Left renal cortex interstitium (tissue), 4 donors: ENCODE data around the gene DPEP2NB. TPM values are rescaled to one million over a fixed set of nuclear protein-coding genes. Genes with fewer than 3 reads are reported as not detected.
"Not testable (repeated sequence)": the region's sequence is repeated elsewhere in the genome, so short reads cannot be mapped to it uniquely, and the experiment has no call there.

Source experiments
- DNase-seq, 4 donors: peaks; one replicate each; pipeline ENCODE4 v3.0.0-alpha.2; 2013; ENCODE audit warnings: low read depth in 4 of 4, low spot score in 2 of 4, missing footprints in 1 of 4
- polyA plus RNA-seq, 4 donors: library from polyadenylated mRNA; unstranded; fragments of 120-200 nt; gene quantifications; one replicate each; pipeline ENCODE4 v1.2.1, GENCODE V29; 2013; ENCODE audit not compliant: insufficient read length in 4 of 4

Gene DPEP2NB
- polyA plus RNA-seq, 4 donors: not detected

DNA sequence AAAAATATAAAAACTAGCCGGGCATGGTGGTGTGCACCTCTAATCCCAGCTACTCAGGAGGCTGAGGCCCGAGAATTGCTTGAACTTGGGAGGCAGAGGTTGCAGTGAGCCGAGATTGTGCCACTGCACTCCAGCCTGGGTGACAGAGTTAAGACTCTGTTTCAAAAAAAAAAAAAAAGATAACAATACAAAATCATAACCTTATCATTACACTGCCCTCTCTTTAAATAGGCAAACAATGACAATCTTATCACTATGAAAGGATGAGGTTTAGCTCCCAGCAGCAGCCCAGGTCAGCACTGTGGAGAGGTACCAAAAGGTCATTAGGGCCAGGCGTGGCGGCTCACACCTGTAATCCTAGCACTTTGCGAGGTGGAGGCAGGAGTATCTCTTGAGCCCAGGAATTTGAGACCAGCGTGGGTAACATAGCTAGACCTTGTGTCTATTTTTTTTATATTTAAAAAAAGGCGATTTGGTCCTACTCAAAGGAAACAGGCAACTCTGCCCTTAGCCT lies 3.5 kb upstream of the DPEP2NB start:
- no peak for DNase-seq

DNA sequence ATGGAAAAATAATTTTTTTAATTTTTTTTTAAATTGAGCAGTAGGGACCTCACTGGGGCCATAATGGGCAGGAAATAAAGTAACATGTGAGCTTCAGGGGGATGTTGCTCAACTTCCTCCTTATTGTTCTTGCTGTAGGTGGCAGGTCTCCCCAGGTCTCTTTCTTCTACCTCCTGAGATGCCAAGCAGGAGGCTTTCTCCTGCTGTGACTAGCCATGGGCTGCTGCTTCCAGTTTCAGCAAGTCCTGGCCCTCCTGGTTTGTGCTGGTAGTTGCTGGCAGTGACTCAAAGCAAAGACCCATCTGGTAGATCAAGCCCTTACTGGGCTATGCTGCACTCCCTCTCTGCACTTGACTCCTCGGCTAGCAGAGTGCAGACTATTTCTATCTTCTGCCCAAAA lies 2.3 kb downstream of the DPEP2NB start:
- no peak for DNase-seq

DNA sequence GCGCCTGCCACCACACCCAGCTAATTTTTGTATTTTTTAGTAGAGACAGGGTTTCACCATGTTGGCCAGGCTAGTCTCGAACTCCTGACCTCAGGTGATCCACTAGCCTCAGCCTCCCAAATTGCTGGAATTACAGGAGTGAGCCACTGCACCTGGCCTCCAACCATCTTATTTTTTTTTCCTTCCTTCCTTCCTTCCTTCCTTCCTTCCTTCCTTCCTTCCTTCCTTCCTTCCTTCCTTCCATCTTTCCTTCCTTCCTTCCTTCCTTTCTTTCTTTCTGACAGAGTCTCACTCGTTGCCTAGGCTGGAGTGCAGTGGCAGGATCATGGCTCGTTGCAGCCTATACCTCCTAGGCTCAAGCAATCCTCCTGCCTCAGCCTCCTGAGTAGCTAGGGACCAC lies 5.8 kb downstream of the DPEP2NB start:
- not testable (repeated sequence) for DNase-seq

DNA sequence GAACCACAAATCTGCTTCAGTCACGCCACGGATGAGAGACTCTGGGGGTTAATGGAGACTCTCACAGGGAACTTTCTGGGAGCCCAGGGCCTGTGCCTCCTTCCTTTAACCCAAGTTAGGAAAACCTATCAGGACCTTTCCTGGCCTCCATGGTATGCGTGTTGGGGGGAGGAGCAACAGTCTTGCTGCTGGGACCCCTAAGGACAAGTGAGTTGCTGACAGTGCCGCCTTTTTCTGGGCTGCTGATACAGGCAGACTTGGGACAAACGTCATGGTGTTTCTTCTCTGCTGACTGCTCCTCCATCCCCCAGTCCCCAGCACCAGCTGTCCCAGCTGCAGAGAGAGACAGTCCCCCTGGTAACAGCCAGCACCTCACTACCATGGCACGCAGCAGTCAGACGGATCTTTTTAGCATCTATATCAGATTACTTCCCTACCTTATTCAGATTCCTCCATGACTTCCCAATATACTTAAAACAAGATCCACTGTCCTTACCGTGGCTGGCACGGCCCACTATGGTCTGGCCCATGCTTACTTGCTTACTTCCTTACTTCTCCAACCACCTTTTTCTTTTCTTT lies 6.5 kb downstream of the DPEP2NB start:
- no peak for DNase-seq

DNA sequence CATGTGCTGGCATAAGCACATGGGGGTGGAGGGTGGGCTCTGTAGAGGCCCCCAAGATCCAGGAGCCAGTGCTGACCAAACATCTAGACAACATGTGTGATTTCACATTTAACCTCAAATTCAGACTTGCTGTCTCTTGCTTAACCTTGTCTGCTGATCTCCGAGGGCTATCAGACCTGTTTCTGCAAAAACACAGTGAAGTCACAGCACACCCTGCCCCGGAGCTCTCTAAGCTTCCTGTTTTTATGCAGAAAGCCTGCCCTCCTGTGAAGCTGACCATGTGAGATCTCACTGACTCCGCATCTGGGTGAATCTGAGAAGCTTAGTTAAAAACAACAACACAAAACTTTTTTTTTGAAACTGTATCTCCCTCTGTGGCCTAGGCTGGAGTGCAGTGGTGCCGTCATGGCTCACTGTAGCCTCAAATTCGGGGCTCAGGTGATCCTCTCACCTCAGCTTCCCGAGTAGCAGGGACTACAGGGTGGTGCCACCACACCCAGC lies 9.9 kb downstream of the DPEP2NB start:
- no peak for DNase-seq

DNA sequence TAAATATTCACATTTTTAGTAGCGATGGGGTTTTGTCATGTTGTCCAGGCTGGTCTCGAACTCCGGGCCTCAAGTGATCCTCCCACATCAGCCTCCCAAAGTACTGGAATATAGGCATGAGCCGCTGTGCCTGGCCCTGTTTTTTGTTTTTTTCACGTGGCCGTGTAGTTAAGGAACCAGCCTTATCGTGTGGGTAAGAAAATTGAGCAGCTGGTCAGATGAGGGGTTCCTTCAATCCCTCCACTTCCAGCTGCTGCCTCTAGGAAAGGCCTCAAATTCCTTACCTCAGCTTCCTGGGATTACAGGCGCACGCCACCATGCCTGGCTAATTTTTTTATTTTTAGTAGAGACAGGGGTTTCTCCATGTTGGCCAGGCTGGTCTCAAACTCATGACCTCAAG lies 10.5 kb downstream of the DPEP2NB start:
- no peak for DNase-seq

DNA sequence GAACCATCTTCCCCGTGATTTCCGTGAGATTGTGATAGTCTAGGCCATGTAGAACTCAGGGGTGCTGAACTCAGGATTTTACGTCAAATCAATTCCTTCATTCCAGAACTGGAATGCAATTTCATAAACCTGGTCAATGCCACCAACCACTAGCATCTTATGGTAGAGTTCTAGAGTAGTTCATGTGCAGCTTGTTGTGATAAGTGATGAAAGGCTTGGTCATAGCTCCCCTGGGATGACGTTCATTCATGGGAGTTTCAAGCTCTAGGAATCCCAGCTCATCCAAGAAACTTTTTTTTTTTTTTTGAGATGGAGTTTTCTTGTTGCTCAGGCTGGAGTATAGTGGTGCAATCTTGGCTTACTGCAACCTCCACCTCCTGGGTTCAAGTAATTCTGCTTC lies 12.7 kb downstream of the DPEP2NB start:
- DNase-seq: no peak

DNA sequence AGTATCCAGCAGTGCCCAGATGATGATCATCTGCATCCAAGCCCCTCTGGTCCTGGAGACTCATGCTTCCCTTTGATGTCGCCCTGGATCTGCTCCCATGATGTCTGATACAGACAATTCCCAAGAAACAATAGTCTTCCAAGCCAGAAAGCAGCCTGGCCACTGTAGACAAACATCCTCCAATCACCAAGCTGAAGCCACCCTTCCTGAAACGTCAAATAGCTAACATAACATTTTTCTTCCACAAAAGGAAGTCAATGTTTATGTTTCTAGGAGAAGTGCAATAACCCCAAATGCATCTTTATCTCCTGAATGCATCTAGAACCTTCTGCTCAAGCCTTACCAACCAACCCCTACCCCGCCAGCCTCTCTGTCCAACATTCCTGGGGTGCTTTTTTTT lies 15.3 kb downstream of the DPEP2NB start:
- no peak for DNase-seq

DNA sequence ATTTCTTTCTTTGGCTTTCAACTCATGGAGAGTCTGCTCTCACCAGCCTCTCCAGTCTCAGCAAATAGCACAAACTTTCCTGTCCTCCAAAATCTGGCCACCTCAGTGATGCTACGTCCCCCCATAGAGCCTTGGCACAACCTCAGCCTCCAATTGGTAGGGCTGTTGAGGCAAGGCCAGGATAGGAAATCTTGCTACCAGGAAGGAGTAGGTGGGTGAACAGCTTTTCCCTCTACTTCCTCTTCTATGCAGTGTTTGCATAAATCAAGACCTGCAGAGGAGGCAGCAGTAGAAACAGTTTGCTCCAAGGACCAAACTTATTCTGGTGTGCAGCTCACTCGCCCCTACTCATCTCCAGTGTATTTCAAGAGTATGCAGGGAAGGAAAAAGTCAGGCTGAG lies 15.7 kb downstream of the DPEP2NB start:
- DNase-seq: no peak

DNA sequence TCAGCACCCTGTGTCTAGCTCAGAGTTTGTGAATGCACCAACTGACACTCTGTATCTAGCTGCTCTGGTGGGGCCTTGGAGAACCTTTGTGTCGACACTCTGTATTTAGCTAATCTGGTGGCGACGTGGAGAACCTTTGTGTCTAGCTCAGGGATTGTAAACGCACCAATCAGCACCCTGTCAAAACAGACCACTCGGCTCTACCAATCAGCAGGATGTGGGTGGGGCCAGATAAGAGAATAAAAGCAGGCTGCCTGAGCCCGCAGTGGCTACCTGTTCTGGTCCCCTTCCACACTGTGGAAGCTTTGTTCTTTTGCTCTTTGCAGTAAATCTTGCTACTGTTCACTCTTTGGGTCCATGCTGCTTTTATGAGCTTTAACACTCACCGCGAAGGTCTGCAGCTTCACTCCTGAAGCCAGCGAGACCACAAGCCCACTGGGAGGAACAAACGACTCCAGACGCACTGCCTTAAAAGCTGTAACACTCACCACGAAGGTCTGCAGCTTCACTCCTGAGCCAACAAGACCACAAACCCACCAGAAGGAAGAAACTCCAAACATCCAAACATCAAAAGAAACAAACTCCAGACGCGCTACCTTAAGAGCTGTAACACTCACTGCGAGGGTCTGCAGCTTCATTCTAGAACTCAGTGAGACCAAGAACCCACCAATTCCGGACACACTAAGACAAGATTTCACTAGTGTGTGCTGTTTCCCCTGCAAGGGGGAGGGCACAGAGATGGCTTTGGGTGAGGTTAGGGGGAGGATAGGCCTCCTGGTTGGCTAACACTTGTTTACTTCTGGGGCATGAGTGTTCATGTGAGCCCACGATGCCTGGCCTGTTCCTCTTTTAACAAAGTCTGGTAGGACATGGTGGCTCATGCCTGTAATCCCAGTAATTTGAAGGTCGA lies 16.7 kb downstream of the DPEP2NB start, which contains the start of gene DPEP2:
Gene DPEP2, minus strand, starts transcription at position 706 of the 910 bp plus-strand sequence. CDS start 6,272 bp downstream, outside the sequence.
- not testable (repeated sequence) for DNase-seq

DNA sequence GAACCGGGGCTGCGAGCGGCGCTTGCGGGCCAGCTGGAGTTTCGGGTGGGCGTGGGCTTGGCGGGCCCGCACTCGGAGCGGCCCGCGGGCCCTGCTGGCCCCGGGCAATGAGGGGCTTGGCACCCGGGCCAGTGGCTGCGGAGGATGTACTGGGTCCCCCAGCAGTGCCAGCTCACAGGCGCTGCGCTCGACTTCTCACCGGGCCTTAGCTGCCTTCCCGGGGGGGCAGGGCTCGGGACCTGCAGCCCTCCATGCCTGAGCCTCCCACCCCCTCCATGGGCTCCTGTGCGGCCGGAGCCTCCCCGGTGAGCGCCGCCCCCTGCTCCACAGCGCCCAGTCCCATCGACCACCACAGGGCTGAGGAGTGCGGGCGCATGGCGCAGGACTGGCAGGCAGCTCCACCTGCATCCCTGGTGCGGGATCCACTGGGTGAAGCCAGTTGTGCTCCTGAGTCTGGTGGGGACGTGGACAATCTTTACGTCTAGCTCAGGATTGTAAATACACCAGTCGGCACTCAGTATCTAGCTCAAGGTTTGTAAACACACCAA lies 17.4 kb downstream of the DPEP2NB start:
- not testable (repeated sequence) for DNase-seq

DNA sequence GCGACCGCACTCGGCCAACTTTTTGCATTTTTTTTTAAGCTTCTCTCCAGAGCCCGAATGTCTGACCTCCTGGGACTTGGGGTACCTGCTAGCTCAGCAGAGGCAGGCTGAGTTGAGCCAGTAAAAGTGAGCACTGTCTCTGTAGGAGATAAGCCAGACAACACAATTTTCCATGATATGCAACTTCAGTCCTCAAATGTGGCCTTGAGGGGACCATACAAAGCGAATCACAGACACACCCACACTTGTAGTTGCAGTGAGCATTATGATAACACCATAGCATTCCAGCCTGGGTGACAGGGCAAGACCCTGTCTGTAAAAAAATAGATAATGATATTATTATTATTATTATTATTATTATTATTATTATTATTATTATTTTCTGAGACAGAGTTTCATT lies 19.0 kb downstream of the DPEP2NB start:
- no peak for DNase-seq

DNA sequence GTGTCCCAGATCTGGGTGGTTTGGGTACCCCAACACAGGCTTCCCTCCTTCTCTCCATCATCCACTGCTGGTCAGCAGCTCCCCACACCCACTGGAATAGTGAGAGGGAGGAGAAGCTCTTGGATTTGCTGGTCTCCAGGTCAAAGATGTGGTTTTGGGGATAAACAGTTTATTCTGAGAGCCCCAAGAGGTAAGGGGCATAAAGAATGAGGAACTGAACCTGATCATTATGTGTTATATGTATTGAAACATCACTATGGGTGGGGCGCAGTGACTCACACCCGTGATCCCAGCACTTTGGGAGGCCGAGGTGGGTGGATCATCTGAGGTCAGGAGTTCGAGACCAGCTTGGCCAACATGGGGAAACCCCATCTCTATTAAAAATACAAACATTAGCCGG lies 20.3 kb downstream of the DPEP2NB start:
- DNase-seq: no peak

DNA sequence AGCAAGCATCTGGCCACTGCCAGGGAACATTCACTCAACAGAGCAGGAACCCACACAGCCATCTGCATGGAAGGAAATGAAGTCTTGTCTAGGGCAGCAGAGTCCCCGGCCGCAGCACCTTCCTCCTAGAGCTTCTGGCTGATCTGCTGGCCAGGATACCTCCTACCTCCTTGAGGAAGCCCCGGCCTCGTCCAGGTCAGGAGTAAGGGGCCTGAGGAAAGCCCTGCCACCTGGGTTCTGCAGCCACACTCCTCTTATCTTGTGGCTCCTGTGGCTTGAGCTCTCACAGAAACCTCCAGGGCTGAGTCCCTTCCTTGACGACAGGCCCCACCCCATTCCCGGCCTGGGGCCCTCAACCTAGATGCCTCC lies 21.7 kb downstream of the DPEP2NB start:
- DNase-seq: not testable (repeated sequence)

DNA sequence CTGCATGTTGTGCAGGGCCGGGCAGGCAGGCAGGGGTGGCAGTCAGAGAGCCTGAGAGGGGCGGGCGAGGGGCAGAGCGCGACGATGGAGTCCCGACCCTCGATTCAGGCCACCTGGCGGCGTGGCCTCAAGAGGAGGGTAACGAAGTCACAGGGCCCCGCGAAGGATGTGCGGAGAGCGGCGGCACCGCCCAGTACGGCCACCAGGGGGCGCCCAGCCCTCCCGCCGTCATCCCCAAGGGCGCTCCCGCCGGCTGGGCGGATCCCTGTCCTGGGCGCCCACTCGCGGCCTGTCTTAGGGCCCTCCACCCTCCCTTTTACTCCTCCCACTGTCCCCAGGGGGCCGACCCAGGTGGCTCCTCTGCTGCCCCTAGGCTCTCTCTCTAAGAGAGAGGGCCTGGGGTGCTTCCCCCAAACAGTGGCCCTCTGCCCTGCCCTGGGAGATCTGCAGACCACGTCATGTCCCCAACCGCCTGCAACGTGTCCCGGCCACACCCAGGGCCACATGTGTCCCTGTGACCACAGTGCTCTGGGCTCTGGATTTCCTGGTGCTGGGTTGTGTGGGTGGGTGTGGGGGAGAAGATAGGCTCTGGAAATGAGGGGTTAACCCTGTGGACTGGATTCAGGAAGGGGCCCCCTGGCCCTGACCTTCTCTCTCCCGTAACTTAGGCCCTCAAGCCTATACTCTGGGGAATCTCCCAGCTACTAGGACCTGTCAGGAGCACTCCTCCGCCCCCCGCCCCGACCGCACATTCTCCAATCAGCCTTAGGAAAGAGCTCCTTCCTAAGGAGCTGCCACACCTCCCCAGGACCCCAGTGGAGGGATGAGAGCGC lies 22.3 kb downstream of the DPEP2NB start:
- peak in 3 of 4 donors; percentile 25 to 34 (median 32) for DNase-seq

DNA sequence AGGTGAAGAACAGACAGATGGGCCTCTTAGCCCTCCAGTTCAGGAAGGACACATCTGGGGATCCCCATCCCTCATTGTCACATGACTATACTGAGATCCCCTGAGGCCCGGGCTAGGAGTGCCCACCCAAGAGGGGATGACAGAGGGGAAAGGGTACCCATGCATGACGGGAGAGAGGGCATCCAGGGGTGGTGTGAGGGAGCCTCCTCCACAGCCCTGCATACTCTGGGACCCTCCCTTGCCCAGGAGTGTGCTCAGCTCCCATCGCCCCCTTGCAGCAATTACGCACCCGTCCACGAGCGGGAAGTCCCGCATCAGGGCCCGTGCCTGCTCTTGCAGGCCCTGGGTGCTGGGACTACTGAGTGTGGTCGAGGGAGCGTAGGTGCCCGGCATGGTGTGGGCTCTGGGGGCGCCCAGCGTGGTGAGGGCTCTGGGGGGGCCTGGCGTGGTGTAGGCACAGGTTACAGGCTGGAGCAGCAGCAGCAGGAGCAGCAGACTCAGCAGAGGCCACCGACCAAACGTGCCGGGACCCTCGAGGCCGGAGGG lies 23.0 kb downstream of the DPEP2NB start:
- DNase-seq: no peak

DNA sequence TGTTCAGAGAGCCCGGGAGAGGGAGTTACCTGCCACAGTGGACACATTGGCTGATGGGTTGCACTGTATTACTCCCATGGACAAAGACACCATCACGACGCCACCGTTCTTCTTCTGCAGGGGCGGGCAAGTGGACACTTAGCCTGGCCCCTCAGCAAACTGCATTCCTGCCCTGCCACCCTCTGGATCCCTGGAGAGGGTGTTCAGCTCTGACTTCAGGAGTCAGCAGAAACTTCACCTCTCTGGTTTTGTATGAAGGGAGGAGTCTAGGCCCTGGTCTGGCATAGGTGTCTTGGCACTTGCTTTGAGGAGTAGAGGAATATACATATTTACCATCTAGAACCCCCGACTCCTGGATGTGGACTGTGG lies 25.7 kb downstream of the DPEP2NB start:
- no peak for DNase-seq

DNA sequence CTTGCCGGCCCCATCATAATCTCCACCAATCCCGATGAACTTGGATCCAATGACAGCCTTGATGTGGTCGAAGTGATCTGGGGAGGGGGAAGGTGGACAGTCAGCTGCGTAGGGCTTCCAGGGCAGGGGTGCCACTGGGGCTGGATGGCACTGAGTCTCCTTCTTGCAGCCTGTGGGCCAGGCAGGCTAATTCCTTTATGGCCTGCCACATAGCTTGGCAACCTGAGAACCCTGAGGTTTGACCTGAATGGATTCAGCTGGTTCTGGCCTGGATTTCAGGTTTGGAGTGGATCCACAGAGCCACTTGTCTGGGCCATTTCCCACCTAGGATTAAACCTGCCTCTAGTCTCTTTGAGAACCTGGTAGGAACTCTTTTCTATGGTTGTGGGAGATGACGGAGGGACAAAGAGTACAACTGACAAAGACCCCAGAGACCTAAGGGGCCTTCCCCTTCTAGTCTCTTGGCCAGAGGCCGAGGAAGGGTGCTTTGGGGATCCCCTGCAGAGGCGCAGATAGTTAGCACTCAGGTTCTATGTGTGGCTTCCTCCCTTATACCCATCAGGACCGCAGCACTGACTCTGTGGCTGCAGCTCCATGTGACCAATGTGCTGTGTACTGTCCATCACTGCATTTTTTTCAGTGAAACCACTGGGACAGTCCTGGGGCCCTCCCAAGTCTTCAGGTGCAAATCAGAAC lies 26.2 kb downstream of the DPEP2NB start:
- DNase-seq: no peak

DNA sequence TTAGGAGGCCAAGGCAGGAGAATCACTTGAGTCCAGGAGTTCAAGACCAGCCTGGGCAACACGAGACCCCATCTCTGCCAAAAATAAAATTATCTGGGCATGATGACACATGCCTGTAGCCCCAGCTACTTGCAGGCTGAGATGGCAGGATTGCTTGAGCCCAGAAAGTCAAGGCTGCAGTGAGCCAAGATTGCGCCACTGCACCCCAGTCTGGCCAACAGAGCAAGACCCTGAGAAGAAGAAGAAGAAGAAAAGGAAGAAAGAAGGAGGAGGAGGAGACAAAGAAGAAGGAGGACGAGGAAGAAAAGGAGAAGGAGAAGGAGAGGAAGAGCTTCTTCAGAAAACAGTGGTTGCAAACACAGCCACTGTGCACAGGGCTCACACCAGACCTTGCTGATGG lies 27.0 kb downstream of the DPEP2NB start:
- no peak for DNase-seq
